AG20443 (cell line): ENCODE results near the gene IMMP2L.
A peak's percentile ranks its signal among the peaks of the same experiment; 100 is the strongest.

ENCODE experiments used
- DNase-seq: peaks from one replicate; pipeline ENCODE4 v3.0.0; 2012; ENCODE audit warnings: low spot score, mixed read lengths

Gene IMMP2L

DNA sequence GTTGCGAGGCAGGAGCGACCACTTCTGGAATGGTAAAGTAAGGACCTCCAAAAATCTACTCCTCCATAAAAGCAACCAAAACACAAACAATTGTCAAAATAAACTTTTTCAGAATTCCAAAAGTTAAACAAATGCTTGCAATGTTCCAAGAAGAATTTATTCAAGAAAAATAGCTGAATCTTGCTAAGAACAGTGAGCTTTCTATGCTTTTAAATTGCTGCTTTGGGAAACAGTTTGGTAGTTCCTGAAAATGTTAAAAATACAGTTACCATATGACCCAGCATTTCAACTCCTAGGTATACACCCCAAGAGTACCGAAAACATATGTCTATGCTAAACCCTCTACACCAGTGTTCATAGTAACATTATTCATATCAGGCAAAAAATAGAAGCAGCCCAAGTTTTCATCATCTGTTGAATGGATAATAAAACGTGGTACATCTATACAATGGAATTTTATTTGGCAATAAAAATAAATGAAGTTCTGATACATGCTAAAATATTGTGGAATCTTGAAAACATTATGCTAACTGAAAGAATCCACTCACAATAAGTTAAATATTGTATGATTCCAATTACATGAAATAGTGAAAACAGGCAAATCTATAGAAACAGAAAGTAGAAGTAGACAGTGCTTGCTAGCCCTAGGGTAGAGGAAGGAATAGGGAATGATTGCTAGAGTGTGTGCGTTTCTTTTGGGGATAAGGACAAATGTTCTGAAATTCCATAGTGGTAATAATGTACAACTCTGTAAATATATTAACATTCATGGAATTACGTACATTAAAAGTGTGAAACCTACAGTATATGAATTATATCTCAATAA lies 414.4 kb downstream of the IMMP2L start:
- no peak for DNase-seq

DNA sequence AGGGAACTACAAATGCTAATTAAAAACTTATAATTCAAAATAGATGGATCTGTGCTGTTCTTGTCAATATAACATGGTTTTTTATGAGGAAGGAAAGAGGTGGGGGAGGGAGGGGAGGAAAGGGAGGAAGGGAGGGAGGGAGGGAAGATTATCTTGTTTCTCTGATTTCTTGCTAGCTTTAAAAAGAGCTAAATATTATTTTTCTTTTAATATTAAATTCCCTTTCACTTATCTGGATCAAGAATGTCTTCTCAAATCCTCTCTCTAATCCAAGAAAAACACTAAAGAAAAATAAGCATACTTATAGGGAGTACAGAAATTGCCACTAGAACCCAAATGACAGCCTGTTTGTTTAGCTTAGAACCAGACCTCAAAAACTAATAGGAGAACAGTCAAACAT lies 416.2 kb downstream of the IMMP2L start:
- DNase-seq: no peak

DNA sequence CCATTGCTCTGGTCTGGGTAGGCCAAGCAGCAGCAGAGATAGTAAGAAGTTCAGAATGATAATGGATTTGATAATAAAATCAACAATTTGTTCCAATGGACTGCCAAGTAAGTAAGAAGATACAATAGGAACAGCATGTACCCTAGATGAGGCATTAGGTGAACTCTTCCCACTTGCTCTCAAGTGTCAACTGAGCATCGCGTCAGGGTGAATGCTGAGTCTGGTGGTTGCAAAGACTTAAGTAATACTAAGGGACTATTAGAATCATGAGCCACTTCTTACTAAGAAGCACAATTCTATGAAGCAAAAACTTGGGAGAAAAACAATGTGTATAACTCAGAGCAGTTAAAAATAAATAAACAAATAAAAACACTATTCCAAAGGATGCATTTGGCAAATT lies 416.8 kb downstream of the IMMP2L start:
- DNase-seq: no peak

DNA sequence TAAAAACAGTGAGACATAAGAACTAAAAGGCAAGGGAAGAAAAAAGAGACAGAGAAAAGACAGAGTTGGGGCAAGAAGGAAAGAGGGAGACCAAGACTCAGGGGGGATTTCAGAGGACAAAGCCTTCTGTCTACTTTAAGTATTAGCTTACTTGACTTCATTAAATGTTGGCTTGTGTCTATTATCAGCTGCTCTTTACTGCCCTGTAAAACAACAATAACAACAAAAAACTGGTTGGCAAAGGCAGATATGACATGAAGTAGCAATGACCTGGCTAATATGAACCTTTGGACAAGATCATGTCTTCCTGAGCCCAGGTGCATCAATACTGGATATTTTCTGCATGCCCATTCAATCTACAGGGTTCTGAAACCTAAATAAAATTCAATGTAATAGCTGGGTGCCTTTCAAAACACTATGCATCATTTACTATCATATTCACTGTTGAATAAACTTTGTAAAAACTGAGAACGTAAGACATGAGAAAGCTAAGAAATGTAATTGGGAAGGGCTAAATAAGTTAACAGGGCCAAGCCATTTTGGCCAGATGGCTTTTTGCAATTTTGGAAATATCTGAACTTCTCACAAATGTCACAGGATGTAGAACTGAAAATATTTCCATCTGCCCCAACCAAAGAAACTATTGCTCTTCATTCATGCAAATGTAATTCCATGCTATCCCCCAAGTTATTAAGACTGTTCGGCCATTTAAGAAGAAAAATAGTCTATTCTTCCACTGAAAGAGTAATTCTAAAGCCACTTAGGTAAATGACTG lies 422.0 kb downstream of the IMMP2L start:
- DNase-seq: no peak

DNA sequence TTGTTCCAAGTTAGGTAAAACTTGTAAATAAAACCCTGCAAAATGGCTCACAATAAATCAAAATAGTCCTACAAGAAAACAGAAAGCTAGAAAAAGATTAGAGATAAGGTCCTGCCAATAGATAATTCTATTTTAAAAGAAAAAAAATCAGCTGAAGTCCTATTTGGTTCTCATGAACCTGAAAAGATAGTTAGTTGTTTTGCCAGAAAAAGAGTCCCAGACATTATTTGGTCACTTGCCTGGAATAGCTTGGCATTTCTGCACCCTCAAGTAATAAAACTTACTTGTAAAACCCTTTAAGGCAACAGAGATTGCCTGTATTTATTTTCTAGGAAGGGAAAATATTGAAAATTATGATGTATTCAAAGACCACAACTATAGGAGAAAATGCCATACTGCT lies 423.7 kb downstream of the IMMP2L start:
- DNase-seq: no peak

DNA sequence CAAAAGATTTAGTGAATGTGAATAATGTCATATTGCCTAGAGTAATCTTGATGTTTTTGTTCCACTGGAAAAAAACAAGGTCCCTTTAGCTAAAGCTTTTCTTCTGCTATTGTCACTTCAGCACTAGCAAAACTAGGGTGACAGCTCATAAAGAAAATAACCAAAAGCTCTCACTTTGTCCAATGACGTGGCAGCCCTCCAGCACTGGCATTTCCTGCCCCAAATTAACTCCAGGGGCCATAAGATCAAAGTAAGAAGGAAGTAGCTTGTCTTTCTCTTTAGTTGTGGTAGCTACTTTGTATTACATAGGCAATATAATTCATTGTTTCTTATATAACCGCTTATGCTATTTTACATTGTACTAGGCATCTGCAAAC lies 424.1 kb downstream of the IMMP2L start:
- DNase-seq: peak; percentile 14

DNA sequence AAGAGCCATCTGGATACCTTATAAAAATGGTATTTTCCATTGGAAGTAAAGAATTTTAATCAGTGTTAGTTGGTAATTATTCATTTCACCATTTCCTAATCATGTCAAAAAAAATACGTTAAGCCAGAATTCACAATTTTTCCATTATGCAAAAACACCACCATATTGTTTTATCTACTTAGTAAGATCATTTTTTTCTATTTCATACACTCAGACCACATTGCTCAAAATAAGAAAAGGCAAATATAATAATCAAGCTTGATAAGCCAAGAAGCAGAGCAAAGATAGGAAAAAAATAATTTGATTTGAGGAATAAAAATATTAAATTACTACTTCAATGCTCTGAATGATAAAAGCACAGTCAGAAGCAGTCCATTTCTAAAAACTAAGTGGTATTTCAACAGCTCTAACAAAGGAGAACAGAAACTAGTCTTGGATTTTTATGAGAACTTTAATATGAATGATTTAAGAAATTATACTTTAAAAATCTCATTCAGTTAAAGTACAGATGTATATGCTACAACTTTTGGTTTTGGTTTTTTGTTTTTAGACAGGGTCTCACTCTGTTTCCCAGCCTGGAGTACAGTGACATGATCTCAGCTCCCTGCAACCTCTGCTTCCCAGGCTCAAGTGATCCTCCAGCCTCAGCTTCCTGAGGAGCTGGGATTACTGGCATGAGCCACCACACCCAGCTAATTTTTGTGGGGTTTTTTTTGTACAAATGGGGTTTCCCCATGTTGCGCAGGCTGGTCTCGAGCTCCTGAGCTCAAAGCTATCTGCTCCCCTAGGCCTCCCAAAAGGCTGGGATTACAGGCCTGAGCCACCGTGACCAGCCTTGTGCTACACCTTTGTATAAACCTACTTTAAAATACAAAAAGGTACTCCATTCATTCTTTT lies 424.7 kb downstream of the IMMP2L start:
- no peak for DNase-seq

DNA sequence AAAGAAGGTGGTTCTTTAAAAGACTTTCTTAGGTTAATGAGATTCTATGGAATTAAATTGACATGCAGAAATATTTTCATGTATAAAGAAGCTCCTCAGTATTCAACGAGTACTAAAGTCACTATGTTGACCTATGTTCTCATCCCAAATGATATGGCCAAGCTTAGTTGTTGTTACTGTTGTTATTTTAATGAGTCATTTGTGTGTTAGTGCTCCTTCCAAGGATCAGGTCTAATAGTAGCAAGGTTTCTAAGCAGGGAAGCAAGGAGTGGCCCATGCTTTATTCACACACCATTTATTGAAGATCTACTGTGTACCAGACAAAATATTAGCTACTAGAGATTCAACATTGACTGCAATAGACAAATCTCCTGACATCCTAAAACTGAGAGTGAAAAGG lies 429.5 kb downstream of the IMMP2L start:
- no peak for DNase-seq

DNA sequence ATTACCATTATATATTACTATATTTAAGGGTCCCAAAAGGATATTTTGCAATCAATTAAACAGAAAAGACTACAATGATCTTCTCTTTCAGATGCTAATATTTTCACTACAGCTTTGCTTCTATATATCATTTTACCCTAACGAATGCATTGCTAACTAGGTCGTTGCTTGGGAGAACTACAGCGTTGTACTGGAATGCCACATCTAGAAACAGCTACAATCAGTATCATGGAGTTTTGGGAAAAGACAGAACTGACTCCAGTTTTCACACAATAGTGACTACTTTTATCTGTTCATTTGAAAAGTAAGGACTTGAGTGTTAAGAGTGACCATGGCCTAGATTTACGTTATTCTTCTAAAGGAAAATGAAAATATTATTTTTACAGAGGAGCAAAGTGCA lies 432.9 kb downstream of the IMMP2L start:
- DNase-seq: no peak

DNA sequence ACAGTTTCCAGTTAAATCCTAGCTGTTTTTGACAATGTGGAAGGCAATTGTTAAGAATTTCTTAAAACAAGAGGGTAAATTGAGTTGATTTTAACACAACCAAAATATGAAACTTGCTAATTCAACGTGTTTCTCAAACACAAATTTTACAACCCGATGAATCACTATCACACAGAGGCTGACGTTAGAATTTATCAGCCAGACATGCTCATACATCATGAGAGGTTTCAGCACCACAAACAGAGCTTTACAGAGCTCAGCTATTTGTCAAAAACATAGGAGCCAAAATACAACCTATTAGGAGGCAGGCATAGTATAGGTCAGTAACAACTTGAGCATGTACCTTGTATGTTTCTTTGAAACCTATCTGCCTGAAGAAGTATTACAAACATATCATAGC lies 435.3 kb downstream of the IMMP2L start:
- peak; percentile 32 for DNase-seq

DNA sequence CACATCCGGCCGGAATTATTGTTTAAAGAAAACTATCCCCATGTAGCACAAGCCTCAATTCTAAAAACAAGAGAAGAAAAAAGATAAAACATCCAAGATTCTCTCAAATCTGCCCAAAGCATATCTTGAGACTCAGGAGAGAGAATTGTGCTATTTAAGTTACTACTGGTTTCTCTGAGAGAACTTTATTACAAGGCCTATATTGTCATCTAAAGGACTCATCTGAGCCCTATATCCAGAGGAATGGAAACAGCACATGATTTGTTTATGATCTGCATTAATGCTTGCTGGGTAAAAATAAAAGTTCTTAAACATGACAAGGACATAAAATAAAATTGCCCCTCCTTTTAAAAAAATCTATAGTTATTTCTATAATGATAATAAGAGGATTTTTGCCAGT lies 446.3 kb downstream of the IMMP2L start:
- no peak for DNase-seq

DNA sequence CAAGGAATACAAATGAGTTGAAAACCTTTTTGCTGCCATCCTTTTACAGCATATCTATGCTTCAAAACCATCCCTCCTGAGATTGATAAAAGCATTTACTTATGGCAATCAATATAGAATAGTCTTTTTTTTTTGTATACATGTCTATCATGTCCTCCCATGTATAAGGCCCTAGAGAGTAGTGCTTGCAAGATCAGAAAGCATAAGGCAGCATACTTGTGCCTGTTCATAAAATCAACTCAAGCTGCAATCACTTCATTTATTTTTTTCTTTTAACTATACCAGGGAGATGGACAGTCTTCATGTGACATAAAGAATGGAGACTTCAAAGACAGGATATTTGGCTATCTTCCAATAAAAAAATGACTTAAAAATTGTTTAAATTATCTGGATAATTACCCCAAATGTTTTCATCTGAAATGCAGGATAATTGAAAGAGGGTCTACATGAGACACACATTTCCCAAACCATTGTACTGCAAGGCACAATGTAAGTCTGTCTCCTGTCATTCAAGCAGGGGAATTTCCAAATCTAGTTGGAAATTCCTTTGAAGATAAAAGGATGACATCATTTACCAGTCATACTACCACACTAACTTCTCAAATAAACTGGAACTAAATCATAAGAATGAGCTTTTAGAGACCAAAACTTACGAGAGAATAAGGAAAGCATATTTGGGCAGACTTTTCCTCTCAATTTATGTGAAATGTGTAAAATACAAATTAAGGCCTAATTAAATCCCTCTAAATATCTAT lies 448.9 kb downstream of the IMMP2L start:
- peak; percentile 40 for DNase-seq

DNA sequence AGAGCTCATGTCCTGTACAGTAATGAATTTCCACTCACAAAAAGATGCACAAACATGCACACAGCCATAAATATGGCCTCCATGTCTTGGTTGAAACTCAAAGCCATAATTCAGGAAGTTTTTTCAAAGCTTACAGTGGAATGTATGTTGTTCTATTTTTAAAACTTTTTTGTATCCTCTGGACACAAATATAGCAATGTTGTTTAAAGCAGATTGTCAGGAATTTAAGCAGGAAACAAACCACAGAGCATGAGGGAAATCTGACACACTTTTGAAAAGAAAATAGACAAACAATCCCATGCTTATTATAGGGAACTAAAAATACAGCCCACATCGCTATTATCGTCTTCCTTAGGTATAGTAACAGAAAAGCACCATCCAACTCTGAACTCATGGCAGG lies 449.9 kb downstream of the IMMP2L start:
- DNase-seq: no peak

DNA sequence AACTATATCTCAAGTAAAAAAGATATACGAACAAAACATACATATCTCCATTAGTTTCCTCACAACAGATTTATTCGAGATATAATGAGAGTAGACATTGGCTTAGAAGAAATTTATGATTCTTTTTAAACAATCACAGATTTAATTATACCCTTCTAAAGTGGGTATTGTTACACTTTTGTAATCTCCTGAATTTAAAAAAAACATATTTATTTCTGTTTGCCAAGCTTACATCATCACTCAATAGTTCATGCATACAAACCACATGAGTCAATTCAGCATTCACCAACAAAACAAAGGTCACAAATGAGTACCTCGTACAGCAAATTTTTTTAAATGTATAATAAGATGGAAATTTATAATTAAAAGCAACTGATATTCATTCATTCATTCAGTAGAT lies 453.8 kb downstream of the IMMP2L start:
- peak; percentile 15 for DNase-seq

DNA sequence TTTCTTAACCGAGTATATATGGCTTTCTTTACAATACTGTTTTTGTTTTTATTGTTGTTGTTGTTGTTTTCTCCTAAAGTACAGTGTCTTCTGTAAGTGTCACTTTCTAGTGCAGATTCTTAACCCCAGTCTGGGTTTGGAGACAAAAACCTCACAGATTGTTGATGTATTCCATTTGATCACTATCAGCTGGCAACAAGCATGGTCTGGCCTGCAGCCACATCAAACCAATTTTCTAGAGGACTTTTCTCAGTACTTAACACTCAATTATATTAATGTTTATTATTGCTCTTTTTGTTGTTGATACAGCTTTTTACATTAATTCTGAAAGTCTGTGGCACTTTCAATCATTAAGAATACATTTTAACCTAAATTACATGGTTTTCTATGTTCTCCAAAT lies 454.3 kb downstream of the IMMP2L start:
- DNase-seq: no peak

DNA sequence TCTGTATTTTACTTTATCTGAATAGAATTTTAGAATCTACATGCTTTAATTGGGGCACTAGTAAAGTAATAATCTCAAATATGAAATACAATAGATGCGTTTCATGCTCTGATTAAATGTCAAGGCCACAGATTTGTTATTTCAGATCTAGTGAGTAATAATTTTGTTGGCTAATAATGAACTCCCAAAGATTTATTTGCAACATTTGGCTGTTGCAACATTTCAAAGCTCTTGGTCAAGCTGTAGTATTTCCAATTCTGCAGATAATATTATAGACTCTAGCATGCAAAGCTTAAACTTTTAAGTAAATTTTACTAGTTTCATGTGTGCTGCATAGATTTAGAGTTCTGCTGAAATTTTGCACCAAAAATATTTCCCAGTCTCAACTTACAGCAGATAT lies 454.7 kb downstream of the IMMP2L start:
- DNase-seq: no peak

DNA sequence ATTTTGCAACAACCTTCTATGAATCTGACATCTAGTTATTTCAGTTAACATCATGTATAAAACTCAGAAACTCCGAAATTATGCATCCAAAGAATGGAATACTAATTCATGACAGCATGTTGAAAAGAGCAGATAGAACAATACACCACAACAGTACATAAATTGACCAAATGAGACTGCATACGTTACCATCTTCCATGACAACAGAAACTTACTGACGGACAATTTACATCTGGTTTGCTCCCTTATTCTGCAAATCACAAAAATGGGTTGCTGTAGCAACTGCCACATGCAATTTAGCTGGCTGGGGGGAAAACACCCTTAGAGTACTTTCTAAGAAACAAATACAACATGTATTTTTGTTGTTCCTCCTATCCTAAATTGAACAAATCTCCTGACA lies 457.0 kb downstream of the IMMP2L start:
- no peak for DNase-seq

DNA sequence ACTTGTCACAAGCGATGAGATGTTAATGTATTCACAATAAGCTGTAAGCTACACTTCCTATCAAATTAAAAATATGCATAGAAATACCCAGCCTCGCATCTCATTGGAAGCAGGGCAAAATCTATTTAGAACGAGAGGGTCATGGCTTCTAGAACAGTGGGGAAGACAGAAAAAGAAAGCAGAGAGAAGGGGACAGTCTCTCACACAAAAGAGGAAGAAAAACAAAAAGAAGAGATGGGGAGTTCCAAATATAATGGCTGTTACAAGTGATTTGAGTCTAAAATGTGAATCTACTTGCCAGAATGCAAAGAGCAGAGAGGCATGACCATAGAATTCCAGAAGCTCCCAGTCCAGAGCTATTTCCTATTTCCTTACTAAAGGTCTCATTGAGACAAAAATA lies 457.6 kb downstream of the IMMP2L start:
- no peak for DNase-seq

DNA sequence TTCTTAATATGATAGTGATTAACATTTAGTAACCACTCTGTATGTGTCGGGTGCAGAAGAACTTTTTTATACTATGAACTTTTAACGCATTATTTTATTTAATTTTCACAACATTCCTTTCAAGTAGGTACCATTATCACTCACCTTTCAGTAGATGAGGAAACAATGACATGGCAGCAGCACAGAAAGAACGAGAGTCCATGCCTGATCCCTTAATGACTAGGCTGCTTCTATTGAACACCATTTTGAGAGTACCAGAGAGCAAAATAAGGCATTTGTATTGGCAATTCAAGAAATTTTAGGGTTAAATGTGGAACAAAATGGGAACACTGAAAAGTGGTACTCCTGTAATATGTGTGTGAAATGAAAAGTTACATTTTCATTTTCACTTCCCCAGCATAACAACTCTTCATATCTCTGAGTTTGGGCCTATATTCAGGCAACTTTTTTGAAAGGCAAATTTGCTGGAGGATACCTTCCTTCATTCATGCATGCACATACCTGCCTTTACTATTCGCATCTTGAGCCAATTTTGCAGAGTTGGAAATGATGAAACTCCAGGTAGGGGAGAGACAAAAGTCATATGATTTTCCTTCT lies 458.5 kb downstream of the IMMP2L start:
- DNase-seq: no peak

DNA sequence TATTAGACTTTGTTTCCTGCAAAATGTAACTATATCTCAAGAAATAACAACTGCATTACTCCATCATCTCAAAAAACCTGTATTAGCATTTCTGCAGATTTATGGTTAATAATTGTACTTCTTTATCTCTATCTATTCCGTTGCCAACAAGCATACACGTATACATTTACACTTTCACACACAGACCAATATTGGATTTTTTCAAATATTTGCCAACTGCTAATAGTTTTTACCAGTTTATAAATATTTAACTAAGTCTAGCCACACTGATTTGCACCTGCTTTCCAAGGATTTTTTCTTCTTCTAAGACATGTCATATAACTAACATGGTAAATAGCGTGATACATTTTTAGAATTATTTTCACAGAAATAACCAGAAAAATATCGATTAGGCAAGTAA lies 459.2 kb downstream of the IMMP2L start:
- DNase-seq: no peak

DNA sequence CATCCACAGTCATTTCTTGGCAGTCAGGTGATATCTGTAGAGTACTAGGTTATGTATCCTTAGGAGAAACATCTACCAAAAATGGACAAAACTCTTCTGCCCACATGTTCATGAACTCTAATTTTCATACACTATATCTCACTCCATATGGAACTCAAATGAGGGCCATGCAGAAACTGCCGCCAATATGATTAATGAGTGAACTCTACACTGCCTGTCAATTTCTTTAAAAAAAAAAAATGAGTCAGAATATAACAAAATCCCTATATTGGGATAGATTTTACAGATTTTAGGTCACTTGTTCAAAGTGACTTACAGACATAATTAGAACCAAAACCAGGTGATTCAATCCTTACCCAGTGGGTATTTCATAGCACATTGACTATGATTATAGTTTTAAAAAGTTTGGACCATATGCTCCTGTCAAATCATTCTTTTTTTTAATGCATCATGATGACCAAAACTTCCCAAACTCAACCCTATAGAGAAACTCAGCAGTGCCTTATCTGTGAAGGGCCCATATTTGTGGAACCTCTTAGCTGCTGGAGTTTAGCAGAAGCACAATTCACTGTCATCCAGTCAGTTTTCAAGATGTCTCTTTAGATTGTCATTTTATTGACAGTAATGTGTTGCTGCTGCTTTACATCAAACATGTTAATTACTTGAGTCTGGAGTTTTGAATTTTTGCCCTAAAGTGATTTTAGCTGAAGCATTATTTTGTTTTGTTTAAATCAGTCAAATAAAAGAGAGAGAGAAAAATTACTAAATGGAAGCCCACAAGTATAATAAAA lies 460.2 kb downstream of the IMMP2L start:
- DNase-seq: no peak
